ENCODE measurements around the gene PNPLA6.

The PNPLA6 gene

GRCh38 chr19:7516333-7516732 lies 19.2 kb upstream of the PNPLA6 start:
- Histone ChIP-seq H3K4me3 (ENCODE audit: low read length) (peak overlapping the region; percentile 88), H3K9me3 (ENCODE audit: control insufficient read depth, low read length) (no peaks in the 10 kb centered on the region), H3K9ac (ENCODE audit: low read length) (peak overlapping the region; percentile 95), H3K4me1 (ENCODE audit: control insufficient read depth, insufficient read depth, low read length) (peaks cover 12% of the 10 kb centered on the region), H3K27me3 (replicated peaks; ENCODE audit: control insufficient read depth, insufficient read depth, low read length) (no peaks in the 10 kb centered on the region), H3K36me3 (ENCODE audit: control insufficient read depth, insufficient read depth, low read length, severe bottlenecking) (no peaks in the 10 kb centered on the region)
- DNase-seq (ENCODE audit: low read depth), result peak; percentile 42

GRCh38 chr19:7516878-7517277 lies 18.6 kb upstream of the PNPLA6 start:
- peak overlapping the region; percentile 88 for H3K4me3 ChIP-seq (ENCODE audit: low read length)
- H3K36me3 ChIP-seq (ENCODE audit: control insufficient read depth, insufficient read depth, low read length, severe bottlenecking), result no peaks in the 10 kb centered on the region
- no peaks in the 10 kb centered on the region for H3K9me3 ChIP-seq (ENCODE audit: control insufficient read depth, low read length)
- peaks cover 17% of the 10 kb centered on the region for H3K4me1 ChIP-seq (ENCODE audit: control insufficient read depth, insufficient read depth, low read length)
- H3K9ac ChIP-seq (ENCODE audit: low read length), result peak overlapping the region; percentile 95
- peak; percentile 24 for DNase-seq (ENCODE audit: low read depth)
- no peaks in the 10 kb centered on the region for H3K27me3 ChIP-seq (replicated peaks; ENCODE audit: control insufficient read depth, insufficient read depth, low read length)

- Histone ChIP-seq H3K36me3 (ENCODE audit: control insufficient read depth, insufficient read depth, low read length, severe bottlenecking) (no peaks in the 10 kb centered on the region), H3K4me3 (ENCODE audit: low read length) (no peak overlapping the region), H3K9me3 (ENCODE audit: control insufficient read depth, low read length) (no peaks in the 10 kb centered on the region), H3K4me1 (ENCODE audit: control insufficient read depth, insufficient read depth, low read length) (peaks cover 30% of the 10 kb centered on the region), H3K27me3 (replicated peaks; ENCODE audit: control insufficient read depth, insufficient read depth, low read length) (no peaks in the 10 kb centered on the region), H3K9ac (ENCODE audit: low read length) (no peak overlapping the region)
- no peak for DNase-seq (ENCODE audit: low read depth)
Measured at GRCh38 chr19:7519361-7520130, 16.0 kb upstream of the PNPLA6 start.

- Histone ChIP-seq H3K36me3 (ENCODE audit: control insufficient read depth, insufficient read depth, low read length, severe bottlenecking) (no peaks in the 10 kb centered on the region), H3K4me3 (ENCODE audit: low read length) (no peak overlapping the region), H3K9ac (ENCODE audit: low read length) (no peak overlapping the region), H3K27me3 (replicated peaks; ENCODE audit: control insufficient read depth, insufficient read depth, low read length) (no peaks in the 10 kb centered on the region), H3K9me3 (ENCODE audit: control insufficient read depth, low read length) (no peaks in the 10 kb centered on the region), H3K4me1 (ENCODE audit: control insufficient read depth, insufficient read depth, low read length) (peaks cover 27% of the 10 kb centered on the region)
- DNase-seq (ENCODE audit: low read depth), result no peak
Measured at GRCh38 chr19:7520131-7521051, 15.1 kb upstream of the PNPLA6 start.

- Histone ChIP-seq H3K4me3 (ENCODE audit: low read length) (peak overlapping the region; percentile 79), H3K9ac (ENCODE audit: low read length) (peak overlapping the region; percentile 81), H3K36me3 (ENCODE audit: control insufficient read depth, insufficient read depth, low read length, severe bottlenecking) (peaks cover 5% of the 10 kb centered on the region), H3K9me3 (ENCODE audit: control insufficient read depth, low read length) (no peaks in the 10 kb centered on the region), H3K4me1 (ENCODE audit: control insufficient read depth, insufficient read depth, low read length) (peaks cover 22% of the 10 kb centered on the region), H3K27me3 (replicated peaks; ENCODE audit: control insufficient read depth, insufficient read depth, low read length) (no peaks in the 10 kb centered on the region)
- no peak for DNase-seq (ENCODE audit: low read depth)
Measured at GRCh38 chr19:7521551-7522071, 13.9 kb upstream of the PNPLA6 start.

- Histone ChIP-seq H3K9me3 (ENCODE audit: control insufficient read depth, low read length) (no peaks in the 10 kb centered on the region), H3K9ac (ENCODE audit: low read length) (peak within 1 kb of the TSS; percentile 81), H3K4me1 (ENCODE audit: control insufficient read depth, insufficient read depth, low read length) (peaks cover 18% of the 10 kb centered on the region), H3K27me3 (replicated peaks; ENCODE audit: control insufficient read depth, insufficient read depth, low read length) (no peaks in the 10 kb centered on the region), H3K4me3 (ENCODE audit: low read length) (peak within 1 kb of the TSS; percentile 79), H3K36me3 (ENCODE audit: control insufficient read depth, insufficient read depth, low read length, severe bottlenecking) (peaks cover 8% of the 10 kb centered on the region)
- DNase-seq (ENCODE audit: low read depth), result peak; percentile 100
Measured at GRCh38 chr19:7522072-7522922, 13.2 kb upstream of the PNPLA6 start, which contains the start of gene MCOLN1. MCOLN1 (plus strand) TSS chr19:7522624; CDS start chr19:7522751, 127 bp downstream.

- peaks cover 14% of the 10 kb centered on the region for H3K36me3 ChIP-seq (ENCODE audit: control insufficient read depth, insufficient read depth, low read length, severe bottlenecking)
- DNase-seq (ENCODE audit: low read depth), result peak; percentile 70
- peak overlapping the region; percentile 81 for H3K9ac ChIP-seq (ENCODE audit: low read length)
- H3K4me3 ChIP-seq (ENCODE audit: low read length), result peak overlapping the region; percentile 79
- H3K4me1 ChIP-seq (ENCODE audit: control insufficient read depth, insufficient read depth, low read length), result peaks cover 18% of the 10 kb centered on the region
- H3K27me3 ChIP-seq (replicated peaks; ENCODE audit: control insufficient read depth, insufficient read depth, low read length), result no peaks in the 10 kb centered on the region
- H3K9me3 ChIP-seq (ENCODE audit: control insufficient read depth, low read length), result no peaks in the 10 kb centered on the region
Measured at GRCh38 chr19:7522923-7523667, 12.4 kb upstream of the PNPLA6 start.

GRCh38 chr19:7524523-7524922 lies 11.0 kb upstream of the PNPLA6 start:
- no peak overlapping the region for H3K9ac ChIP-seq (ENCODE audit: low read length)
- no peak for DNase-seq (ENCODE audit: low read depth)
- peaks cover 18% of the 10 kb centered on the region for H3K4me1 ChIP-seq (ENCODE audit: control insufficient read depth, insufficient read depth, low read length)
- H3K36me3 ChIP-seq (ENCODE audit: control insufficient read depth, insufficient read depth, low read length, severe bottlenecking), result peaks cover 26% of the 10 kb centered on the region
- no peak overlapping the region for H3K4me3 ChIP-seq (ENCODE audit: low read length)
- no peaks in the 10 kb centered on the region for H3K27me3 ChIP-seq (replicated peaks; ENCODE audit: control insufficient read depth, insufficient read depth, low read length)
- no peaks in the 10 kb centered on the region for H3K9me3 ChIP-seq (ENCODE audit: control insufficient read depth, low read length)

GRCh38 chr19:7524992-7525739 lies 10.4 kb upstream of the PNPLA6 start:
- Histone ChIP-seq H3K27me3 (replicated peaks; ENCODE audit: control insufficient read depth, insufficient read depth, low read length) (no peaks in the 10 kb centered on the region), H3K36me3 (ENCODE audit: control insufficient read depth, insufficient read depth, low read length, severe bottlenecking) (peaks cover 31% of the 10 kb centered on the region), H3K9ac (ENCODE audit: low read length) (no peak overlapping the region), H3K9me3 (ENCODE audit: control insufficient read depth, low read length) (no peaks in the 10 kb centered on the region), H3K4me1 (ENCODE audit: control insufficient read depth, insufficient read depth, low read length) (peaks cover 18% of the 10 kb centered on the region), H3K4me3 (ENCODE audit: low read length) (no peak overlapping the region)
- DNase-seq (ENCODE audit: low read depth), result no peak

Data from adipocyte (in vitro differentiated cells).